Astrocyte of the cerebellum (primary cell): ENCODE data around the gene CHAT.

Experiments
- DNase-seq: peaks from one replicate; pipeline ENCODE4 v3.0.0-alpha.2; 2011; ENCODE audit warnings: low read depth
- H3K4me3 ChIP-seq: 2 replicates; pipeline ENCODE4 v1.5.1; 2011; ENCODE audit warnings: mild to moderate bottlenecking, low read depth, low read length, moderate library complexity
- CTCF ChIP-seq: IDR thresholded peaks from 2 replicates; pipeline ENCODE4 v1.5.1; 2012; ENCODE audit warnings: low read length, low read depth, moderate library complexity, mild to moderate bottlenecking; ENCODE audit errors: missing control alignments
- in situ Hi-C: cut with HindIII; loops from 2 replicates; pipeline ENCODE4 v1.10.0; 2017; ENCODE audit warnings: low sequenced_read_pairs

CHAT gene

GRCh38 chr10:49619613-49620012 is 5.8 kb downstream of the CHAT start:
- H3K4me3 ChIP-seq = no peak overlapping the region
- DNase-seq = no peak
- in situ Hi-C loops = loop anchor here (10.0 kb wide), 1 partner anchor 165 kb away; no protein-coding TSS in a partner anchor
- no peak for TF ChIP-seq CTCF

DNA sequence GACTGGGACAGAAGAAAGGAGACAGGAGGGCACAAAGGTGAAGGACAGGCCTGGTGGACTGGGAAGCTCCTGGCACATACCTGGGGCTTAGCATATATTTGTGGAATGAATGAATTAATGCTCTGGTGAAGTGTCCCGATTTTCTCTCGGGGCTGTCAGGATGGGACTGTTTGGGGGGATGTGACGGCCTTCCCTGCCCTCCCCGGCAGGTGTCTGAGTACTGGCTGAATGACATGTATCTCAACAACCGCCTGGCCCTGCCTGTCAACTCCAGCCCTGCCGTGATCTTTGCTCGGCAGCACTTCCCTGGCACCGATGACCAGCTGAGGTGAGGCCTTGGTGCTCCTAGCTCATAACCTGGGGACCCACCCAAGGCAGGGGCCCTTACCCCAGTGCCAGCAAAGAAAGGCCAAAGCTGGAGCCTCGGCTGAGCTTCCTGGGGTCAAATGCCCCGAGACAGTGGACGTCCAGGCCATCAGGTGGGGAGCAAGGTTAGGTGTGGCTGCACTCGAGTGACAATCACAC is 6.5 kb downstream of the CHAT start:
- no peak overlapping the region for H3K4me3 ChIP-seq
- in situ Hi-C loops = loop anchor here (10.0 kb wide), 1 partner anchor 164 kb away; no protein-coding TSS in a partner anchor
- DNase-seq = no peak
- TF ChIP-seq CTCF = no peak

DNA sequence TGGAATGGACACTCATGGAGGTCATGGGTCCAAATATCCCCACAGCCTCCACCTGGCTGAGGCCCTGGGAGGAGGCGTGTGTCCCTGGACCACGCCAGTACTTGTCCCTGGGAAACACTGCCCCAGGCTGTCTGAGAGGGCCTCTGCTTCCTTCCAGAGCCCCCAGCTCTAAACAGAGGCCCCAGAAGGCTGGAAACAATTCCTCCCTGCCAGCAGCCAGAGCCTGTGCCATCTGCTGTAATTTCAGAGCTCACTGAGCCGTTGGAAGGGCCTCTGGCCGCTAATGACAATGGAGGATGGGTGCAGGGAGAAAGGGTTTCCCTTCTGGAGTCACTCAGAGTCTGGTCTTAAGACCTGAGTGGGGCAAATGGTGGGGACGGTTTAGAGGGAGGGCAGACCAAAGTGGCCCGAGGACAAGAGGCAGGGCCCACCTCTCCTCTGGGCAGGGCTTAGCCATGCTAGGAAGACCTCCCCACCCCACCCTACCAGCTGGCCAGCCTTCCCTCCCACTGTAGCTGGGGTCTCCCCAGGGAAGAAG is 7.1 kb downstream of the CHAT start:
- H3K4me3 ChIP-seq = no peak overlapping the region
- no peak for TF ChIP-seq CTCF
- no peak for DNase-seq
- in situ Hi-C loops = loop anchor here (10.0 kb wide), 1 partner anchor 164 kb away; no protein-coding TSS in a partner anchor

DNA sequence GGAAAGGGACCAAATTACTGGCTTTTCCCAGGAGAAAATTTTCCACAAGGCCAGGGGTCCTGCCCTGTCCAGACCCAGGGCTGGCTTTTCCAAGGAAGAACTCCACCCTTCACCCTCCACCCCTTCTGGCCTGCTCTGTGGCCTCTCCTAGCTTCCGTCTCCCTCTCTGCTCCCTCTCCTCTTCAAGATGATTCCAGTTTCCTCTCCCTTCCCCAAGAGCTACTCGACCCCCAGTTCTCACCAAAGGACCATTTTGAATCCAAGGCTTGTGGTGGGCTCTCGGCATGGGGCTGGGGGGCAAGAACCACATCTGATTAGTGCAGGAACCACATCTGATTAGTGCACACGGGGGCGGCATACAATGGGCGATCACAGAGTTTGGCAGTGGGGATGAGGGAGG is 7.7 kb downstream of the CHAT start:
- H3K4me3 ChIP-seq = no peak overlapping the region
- in situ Hi-C loops = loop anchor here (10.0 kb wide), 1 partner anchor 163 kb away; no protein-coding TSS in a partner anchor
- DNase-seq = no peak
- no peak for TF ChIP-seq CTCF

DNA sequence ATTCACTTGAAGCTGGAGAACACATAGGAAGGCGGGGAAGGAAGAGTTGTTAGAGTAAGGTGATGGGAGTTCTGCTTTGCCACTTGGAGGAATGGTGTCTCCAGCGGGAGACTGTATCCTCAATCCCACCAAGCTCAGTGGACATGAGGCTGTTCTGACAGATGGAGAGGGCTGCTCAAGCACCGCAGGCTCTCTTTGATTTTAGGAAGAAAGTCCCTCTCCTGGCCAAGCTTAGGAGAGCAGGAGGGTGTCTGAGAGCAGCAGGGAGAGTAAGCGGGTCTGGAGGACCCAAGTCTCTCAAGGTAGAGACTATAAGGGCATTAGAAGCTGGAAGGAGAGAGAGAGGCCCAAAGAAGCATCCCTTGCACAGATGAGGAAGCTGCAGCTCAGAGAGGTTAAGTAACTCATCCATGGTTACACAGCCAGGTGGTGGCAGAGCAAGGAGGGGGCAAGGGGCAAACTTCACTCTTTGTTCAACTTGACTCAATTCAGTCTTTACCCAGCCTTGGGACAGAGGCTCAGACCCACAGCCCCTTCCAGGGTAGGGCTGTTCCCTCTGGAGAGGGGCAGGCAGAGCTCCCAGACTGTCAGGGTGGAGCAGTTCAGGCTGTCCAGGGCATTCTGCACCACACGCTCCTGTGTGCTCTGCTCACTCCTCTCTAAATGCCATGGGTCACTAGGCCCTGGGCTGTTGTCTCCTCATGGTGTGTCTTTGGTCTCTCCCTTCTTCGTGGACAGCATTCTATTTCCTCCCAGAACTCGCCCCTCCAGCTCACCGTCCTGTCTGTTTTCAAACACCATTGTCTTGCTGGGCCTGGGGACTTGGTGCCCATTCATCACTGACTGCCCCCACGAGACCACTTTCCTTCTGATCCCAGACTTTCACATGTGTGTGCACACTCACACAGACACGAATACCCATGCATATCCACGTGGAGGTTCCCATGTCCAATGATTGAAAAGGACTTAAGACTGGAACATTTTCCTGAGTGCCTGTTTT is 8.9 kb downstream of the CHAT start:
- no peak for TF ChIP-seq CTCF
- in situ Hi-C loops = loop anchor here (10.0 kb wide), 1 partner anchor 162 kb away; no protein-coding TSS in a partner anchor
- no peak for DNase-seq
- no peak overlapping the region for H3K4me3 ChIP-seq

GRCh38 chr10:49624629-49625028 is 10.8 kb downstream of the CHAT start:
- no peak for TF ChIP-seq CTCF
- in situ Hi-C loops = loop anchor here (10.0 kb wide), 1 partner anchor 160 kb away; no protein-coding TSS in a partner anchor
- H3K4me3 ChIP-seq = no peak overlapping the region
- DNase-seq = no peak
